ENCODE data around the gene ZNF276.

GRCh38 chr16:89744813-89745212, 23.5 kb downstream of the ZNF276 start:
- TF ChIP-seq POLR2A (IDR thresholded peaks at IDR 0.05; ENCODE audit: low read depth), result no peak
- TF ChIP-seq, protein P1, sequence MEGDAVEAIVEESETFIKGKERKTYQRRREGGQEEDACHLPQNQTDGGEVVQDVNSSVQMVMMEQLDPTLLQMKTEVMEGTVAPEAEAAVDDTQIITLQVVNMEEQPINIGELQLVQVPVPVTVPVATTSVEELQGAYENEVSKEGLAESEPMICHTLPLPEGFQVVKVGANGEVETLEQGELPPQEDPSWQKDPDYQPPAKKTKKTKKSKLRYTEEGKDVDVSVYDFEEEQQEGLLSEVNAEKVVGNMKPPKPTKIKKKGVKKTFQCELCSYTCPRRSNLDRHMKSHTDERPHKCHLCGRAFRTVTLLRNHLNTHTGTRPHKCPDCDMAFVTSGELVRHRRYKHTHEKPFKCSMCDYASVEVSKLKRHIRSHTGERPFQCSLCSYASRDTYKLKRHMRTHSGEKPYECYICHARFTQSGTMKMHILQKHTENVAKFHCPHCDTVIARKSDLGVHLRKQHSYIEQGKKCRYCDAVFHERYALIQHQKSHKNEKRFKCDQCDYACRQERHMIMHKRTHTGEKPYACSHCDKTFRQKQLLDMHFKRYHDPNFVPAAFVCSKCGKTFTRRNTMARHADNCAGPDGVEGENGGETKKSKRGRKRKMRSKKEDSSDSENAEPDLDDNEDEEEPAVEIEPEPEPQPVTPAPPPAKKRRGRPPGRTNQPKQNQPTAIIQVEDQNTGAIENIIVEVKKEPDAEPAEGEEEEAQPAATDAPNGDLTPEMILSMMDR (IDR thresholded peaks at IDR 0.05), result no peak
